Measurements from ENCODE around the gene CASP7.

Gene CASP7

GRCh38 chr10:113693348-113693747, 13.6 kb downstream of the CASP7 start:
- DNase-seq (ENCODE audit: low read depth), result no peak
- no peak overlapping the region for H3K4me3 ChIP-seq (ENCODE audit: low read depth, low read length)
- TF ChIP-seq, protein P1, sequence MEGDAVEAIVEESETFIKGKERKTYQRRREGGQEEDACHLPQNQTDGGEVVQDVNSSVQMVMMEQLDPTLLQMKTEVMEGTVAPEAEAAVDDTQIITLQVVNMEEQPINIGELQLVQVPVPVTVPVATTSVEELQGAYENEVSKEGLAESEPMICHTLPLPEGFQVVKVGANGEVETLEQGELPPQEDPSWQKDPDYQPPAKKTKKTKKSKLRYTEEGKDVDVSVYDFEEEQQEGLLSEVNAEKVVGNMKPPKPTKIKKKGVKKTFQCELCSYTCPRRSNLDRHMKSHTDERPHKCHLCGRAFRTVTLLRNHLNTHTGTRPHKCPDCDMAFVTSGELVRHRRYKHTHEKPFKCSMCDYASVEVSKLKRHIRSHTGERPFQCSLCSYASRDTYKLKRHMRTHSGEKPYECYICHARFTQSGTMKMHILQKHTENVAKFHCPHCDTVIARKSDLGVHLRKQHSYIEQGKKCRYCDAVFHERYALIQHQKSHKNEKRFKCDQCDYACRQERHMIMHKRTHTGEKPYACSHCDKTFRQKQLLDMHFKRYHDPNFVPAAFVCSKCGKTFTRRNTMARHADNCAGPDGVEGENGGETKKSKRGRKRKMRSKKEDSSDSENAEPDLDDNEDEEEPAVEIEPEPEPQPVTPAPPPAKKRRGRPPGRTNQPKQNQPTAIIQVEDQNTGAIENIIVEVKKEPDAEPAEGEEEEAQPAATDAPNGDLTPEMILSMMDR (IDR thresholded peaks at IDR 0.05; ENCODE audit: low read depth, low read length), result no peak
- TF ChIP-seq MYC (IDR thresholded peaks at IDR 0.05; ENCODE audit: low read depth, low read length) (no peak), POLR2A (IDR thresholded peaks at IDR 0.05; ENCODE audit: extremely low read depth, insufficient read length) (no peak)

GRCh38 chr10:113695691-113696090, 16.0 kb downstream of the CASP7 start:
- TF ChIP-seq MAX (IDR thresholded peaks at IDR 0.05; ENCODE audit: low read depth, low read length) (no peak), POLR2A (IDR thresholded peaks at IDR 0.05; ENCODE audit: extremely low read depth, insufficient read length) (no peak), MYC (IDR thresholded peaks at IDR 0.05; ENCODE audit: low read depth, low read length) (no peak)
- TF ChIP-seq, protein P1 (IDR thresholded peaks at IDR 0.05; ENCODE audit: low read depth, low read length), result no peak
- no peak overlapping the region for H3K4me3 ChIP-seq (ENCODE audit: low read depth, low read length)
- no peak for DNase-seq (ENCODE audit: low read depth)

- H3K4me3 ChIP-seq (ENCODE audit: low read depth, low read length), result no peak overlapping the region
- no peak for DNase-seq (ENCODE audit: low read depth)
- TF ChIP-seq POLR2A (IDR thresholded peaks at IDR 0.05; ENCODE audit: extremely low read depth, insufficient read length) (no peak), MAX (IDR thresholded peaks at IDR 0.05; ENCODE audit: low read depth, low read length) (no peak), MYC (IDR thresholded peaks at IDR 0.05; ENCODE audit: low read depth, low read length) (no peak)
- TF ChIP-seq, protein P1 (IDR thresholded peaks at IDR 0.05; ENCODE audit: low read depth, low read length), result no peak
These were observed 17.9 kb downstream of the CASP7 start for GRCh38 chr10:113697595-113697994.

- peak; percentile 64 for DNase-seq (ENCODE audit: low read depth)
- TF ChIP-seq MYC (IDR thresholded peaks at IDR 0.05; ENCODE audit: low read depth, low read length) (no peak), POLR2A (IDR thresholded peaks at IDR 0.05; ENCODE audit: extremely low read depth, insufficient read length) (no peak), MAX (IDR thresholded peaks at IDR 0.05; ENCODE audit: low read depth, low read length) (0 out of 2 replicates have a peak, but pooled peaks have one; percentile 9)
- TF ChIP-seq, protein P1 (IDR thresholded peaks at IDR 0.05; ENCODE audit: low read depth, low read length), result peak; percentile 69
- no peak overlapping the region for H3K4me3 ChIP-seq (ENCODE audit: low read depth, low read length)
These were observed 25.1 kb downstream of the CASP7 start for GRCh38 chr10:113704637-113705343.

- TF ChIP-seq, protein P1 (IDR thresholded peaks at IDR 0.05; ENCODE audit: low read depth, low read length), result no peak
- no peak for TF ChIP-seq MAX (IDR thresholded peaks at IDR 0.05; ENCODE audit: low read depth, low read length)
- TF ChIP-seq MYC (IDR thresholded peaks at IDR 0.05; ENCODE audit: low read depth, low read length), result no peak
- no peak for TF ChIP-seq POLR2A (IDR thresholded peaks at IDR 0.05; ENCODE audit: extremely low read depth, insufficient read length)
- no peak overlapping the region for H3K4me3 ChIP-seq (ENCODE audit: low read depth, low read length)
- DNase-seq (ENCODE audit: low read depth), result no peak
These were observed 25.6 kb downstream of the CASP7 start for GRCh38 chr10:113705344-113705652.

Measured in NB4 (cell line).